Mesenchymal stem cell (in vitro differentiated cells and primary cell): ENCODE data around the gene ECM2.

Source experiments
- DNase-seq: peaks from one replicate; pipeline ENCODE4 v3.0.0-alpha.2; 2013
- H2AFZ ChIP-seq: one replicate; pipeline ENCODE4 v1.6.1; 2013; ENCODE audit warnings: low read depth, mild to moderate bottlenecking, control low read depth, inconsistent platforms, low read length, moderate library complexity
- H2AK5ac ChIP-seq: 2 replicates; pipeline ENCODE4 v1.6.1; 2013; ENCODE audit warnings: low read length, moderate library complexity, mild to moderate bottlenecking, inconsistent platforms; ENCODE audit not compliant: severe bottlenecking
- H2BK120ac ChIP-seq: one replicate; pipeline ENCODE4 v1.6.1; 2013; ENCODE audit warnings: low read depth, mild to moderate bottlenecking, inconsistent platforms, low read length, moderate library complexity
- H2BK12ac ChIP-seq, 2 experiments: one replicate each; pipeline ENCODE4 v1.6.1; 2013; ENCODE audit warnings: inconsistent platforms in 2 of 2, low read length in 2 of 2, mild to moderate bottlenecking in 2 of 2, moderate library complexity in 2 of 2, control low read depth in 1 of 2
- H2BK15ac ChIP-seq: one replicate; pipeline ENCODE4 v1.6.1; 2013; ENCODE audit warnings: mild to moderate bottlenecking, low read depth, inconsistent platforms; ENCODE audit not compliant: poor library complexity, severe bottlenecking
- H2BK5ac ChIP-seq: 2 replicates; pipeline ENCODE4 v1.6.1; 2013; ENCODE audit warnings: low read depth, mild to moderate bottlenecking, low read length, control low read depth, inconsistent platforms; ENCODE audit not compliant: poor library complexity, severe bottlenecking
- H3K14ac ChIP-seq, 2 experiments: one replicate each; pipeline ENCODE4 v1.6.1; 2013; ENCODE audit warnings: inconsistent platforms in 2 of 2, low read length in 2 of 2, control low read depth in 1 of 2, mild to moderate bottlenecking in 1 of 2, moderate library complexity in 1 of 2
- H3K18ac ChIP-seq, 2 experiments: one replicate each; pipeline ENCODE4 v1.6.1; 2013; ENCODE audit warnings: inconsistent platforms in 2 of 2, low read length in 2 of 2, control low read depth in 1 of 2, low read depth in 1 of 2, mild to moderate bottlenecking in 1 of 2
- H3K23ac ChIP-seq, 2 experiments: one replicate each; pipeline ENCODE4 v1.6.1; 2013; ENCODE audit warnings: inconsistent platforms in 2 of 2, low read length in 2 of 2, mild to moderate bottlenecking in 2 of 2, moderate library complexity in 2 of 2, control low read depth in 1 of 2
- H3K27ac ChIP-seq: 2 replicates; pipeline ENCODE4 v1.5.1; 2013; ENCODE audit warnings: mild to moderate bottlenecking, moderate library complexity, low read length, control low read depth, inconsistent platforms; ENCODE audit not compliant: poor library complexity, severe bottlenecking
- H3K27me3 ChIP-seq, 2 experiments: 2 replicates each; pipeline versions ENCODE4 v1.6.1 to v1.7.0; 2013; ENCODE audit warnings: low read length in 2 of 2, mild to moderate bottlenecking in 2 of 2, moderate library complexity in 2 of 2, control low read depth in 1 of 2, inconsistent platforms in 1 of 2; ENCODE audit not compliant: control insufficient read depth in 1 of 2, insufficient read depth in 1 of 2
- H3K36me3 ChIP-seq, 2 experiments: 2 replicates each; pipeline versions ENCODE4 v1.6.1 to v1.7.0; 2013; ENCODE audit warnings: low read length in 2 of 2, control low read depth in 1 of 2, inconsistent platforms in 1 of 2, low read depth in 1 of 2, mild to moderate bottlenecking in 1 of 2; ENCODE audit not compliant: insufficient read depth in 2 of 2, control insufficient read depth in 1 of 2
- H3K4ac ChIP-seq, 2 experiments: one replicate each; pipeline ENCODE4 v1.6.1; 2013; ENCODE audit warnings: inconsistent platforms in 2 of 2, low read length in 2 of 2, mild to moderate bottlenecking in 2 of 2, moderate library complexity in 2 of 2, control low read depth in 1 of 2, low read depth in 1 of 2
- H3K4me1 ChIP-seq: 2 replicates; pipeline ENCODE4 v1.6.1; 2013; ENCODE audit warnings: low read depth, low read length, control low read depth; ENCODE audit not compliant: control insufficient read depth, insufficient read depth
- H3K4me2 ChIP-seq: 2 replicates; pipeline ENCODE4 v1.6.1; 2013; ENCODE audit warnings: low read length, mild to moderate bottlenecking, inconsistent platforms; ENCODE audit not compliant: poor library complexity, severe bottlenecking
- H3K4me3 ChIP-seq, 2 experiments: 2 replicates each; pipeline versions ENCODE4 v1.5.1 to v1.7.0; 2013; ENCODE audit warnings: low read length in 2 of 2, mild to moderate bottlenecking in 2 of 2, control low read depth in 1 of 2, low read depth in 1 of 2; ENCODE audit not compliant: insufficient read depth in 1 of 2
- H3K79me1 ChIP-seq: replicated peaks from 2 replicates; pipeline ENCODE4 v1.6.1; 2013; ENCODE audit warnings: mild to moderate bottlenecking, control low read depth, low read length, inconsistent platforms; ENCODE audit not compliant: poor library complexity, severe bottlenecking
- H3K9ac ChIP-seq: 2 replicates; pipeline ENCODE4 v1.7.0; 2013; ENCODE audit warnings: mild to moderate bottlenecking, low read length, moderate library complexity
- H3K9me3 ChIP-seq: 2 replicates; pipeline ENCODE4 v1.7.0; 2013; ENCODE audit warnings: mild to moderate bottlenecking, low read length; ENCODE audit not compliant: control insufficient read depth
- H4K8ac ChIP-seq: one replicate; pipeline ENCODE4 v1.6.1; 2013; ENCODE audit warnings: inconsistent platforms, mild to moderate bottlenecking, low read length, moderate library complexity
- H4K91ac ChIP-seq: one replicate; pipeline ENCODE4 v1.6.1; 2013; ENCODE audit warnings: mild to moderate bottlenecking, low read length, inconsistent platforms
- WGBS: methylation state at CpG from one replicate; pipeline ENCODE4 v1.1.7; 2013; ENCODE audit warnings: mixed read lengths; 5-methylcytosine and 5-hydroxymethylcytosine counted together

The ECM2 gene

DNA sequence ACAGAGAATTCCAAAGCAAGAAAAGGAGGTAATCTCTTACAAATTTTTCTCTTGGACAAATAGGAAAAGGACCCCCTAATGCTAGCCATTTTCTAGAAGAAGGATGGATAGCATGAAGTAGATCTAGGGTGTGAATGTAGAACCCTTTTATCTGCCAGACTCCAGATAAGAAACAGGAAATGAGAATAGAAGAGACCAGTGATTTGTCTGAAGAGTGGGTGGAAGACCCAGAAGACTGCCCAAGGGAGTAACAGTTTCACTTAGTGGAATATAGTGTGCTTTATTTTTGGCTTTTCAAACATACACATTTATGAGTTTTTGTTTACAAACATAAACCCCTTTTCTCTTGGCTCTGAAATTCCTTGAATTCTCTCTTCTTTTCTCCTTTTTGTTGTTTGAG is 25.0 kb downstream of the ECM2 start:
- Histone ChIP-seq H3K4ac (no peak overlapping the region), H2BK12ac (no peak overlapping the region), H3K27ac (no peak overlapping the region), H3K27me3 (no peaks in the 10 kb centered on the region), H4K91ac (no peak overlapping the region), H3K18ac (no peak overlapping the region), H3K4me2 (no peak overlapping the region), H3K23ac (no peak overlapping the region), H3K4me3 (no peak overlapping the region), H2BK15ac (no peak overlapping the region), H2AK5ac (no peak overlapping the region), H3K9ac (no peak overlapping the region), H3K36me3 (peaks cover 0 to 3% of the 10 kb centered on the region in 2 experiments), H3K9me3 (no peaks in the 10 kb centered on the region), H2BK5ac (no peak overlapping the region), H4K8ac (no peak overlapping the region), H2BK120ac (no peak overlapping the region), H3K4me1 (peaks cover 6% of the 10 kb centered on the region), H3K79me1 (no peaks in the 10 kb centered on the region), H2AFZ (no peak overlapping the region), H3K14ac (no peak overlapping the region)
- DNase-seq, result no peak

DNA sequence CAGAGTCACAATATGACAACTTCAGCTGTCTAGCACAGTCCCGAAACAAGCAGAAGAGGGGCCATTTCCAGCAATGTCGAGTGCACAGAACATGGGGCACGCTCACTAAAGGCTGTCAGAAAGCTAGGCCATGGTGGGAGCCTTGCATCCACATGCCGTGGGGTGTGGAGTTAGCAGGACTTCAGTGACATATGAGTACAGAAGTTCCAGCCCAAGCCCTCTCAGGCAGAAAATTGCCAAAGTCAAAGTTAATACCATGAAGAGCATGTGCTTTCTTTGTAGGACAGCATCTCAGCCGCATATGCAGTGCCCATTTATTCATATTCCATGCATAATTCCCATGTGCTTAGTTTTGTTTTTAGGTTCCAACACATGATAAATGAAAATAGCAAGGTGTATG is 26.7 kb downstream of the ECM2 start:
- no peak overlapping the region for H3K14ac ChIP-seq
- no peak overlapping the region for H3K4me2 ChIP-seq
- no peak overlapping the region for H2BK5ac ChIP-seq
- no peaks in the 10 kb centered on the region for H3K36me3 ChIP-seq
- no peak overlapping the region for H2AFZ ChIP-seq
- 95% methylated on average over 4 of the region's 5 CpGs for WGBS
- H2BK15ac ChIP-seq, result no peak overlapping the region
- no peak for DNase-seq
- no peak overlapping the region for H3K4me3 ChIP-seq
- no peak overlapping the region for H3K9ac ChIP-seq
- no peak overlapping the region for H3K27ac ChIP-seq
- peaks cover 6% of the 10 kb centered on the region for H3K4me1 ChIP-seq
- H2BK12ac ChIP-seq, result no peak overlapping the region
- no peak overlapping the region for H4K8ac ChIP-seq
- H3K4ac ChIP-seq, result no peak overlapping the region
- no peaks in the 10 kb centered on the region for H3K27me3 ChIP-seq
- H2BK120ac ChIP-seq, result no peak overlapping the region
- H4K91ac ChIP-seq, result no peak overlapping the region
- H2AK5ac ChIP-seq, result no peak overlapping the region
- no peak overlapping the region for H3K23ac ChIP-seq
- H3K18ac ChIP-seq, result no peak overlapping the region
- H3K9me3 ChIP-seq, result no peaks in the 10 kb centered on the region
- no peaks in the 10 kb centered on the region for H3K79me1 ChIP-seq

DNA sequence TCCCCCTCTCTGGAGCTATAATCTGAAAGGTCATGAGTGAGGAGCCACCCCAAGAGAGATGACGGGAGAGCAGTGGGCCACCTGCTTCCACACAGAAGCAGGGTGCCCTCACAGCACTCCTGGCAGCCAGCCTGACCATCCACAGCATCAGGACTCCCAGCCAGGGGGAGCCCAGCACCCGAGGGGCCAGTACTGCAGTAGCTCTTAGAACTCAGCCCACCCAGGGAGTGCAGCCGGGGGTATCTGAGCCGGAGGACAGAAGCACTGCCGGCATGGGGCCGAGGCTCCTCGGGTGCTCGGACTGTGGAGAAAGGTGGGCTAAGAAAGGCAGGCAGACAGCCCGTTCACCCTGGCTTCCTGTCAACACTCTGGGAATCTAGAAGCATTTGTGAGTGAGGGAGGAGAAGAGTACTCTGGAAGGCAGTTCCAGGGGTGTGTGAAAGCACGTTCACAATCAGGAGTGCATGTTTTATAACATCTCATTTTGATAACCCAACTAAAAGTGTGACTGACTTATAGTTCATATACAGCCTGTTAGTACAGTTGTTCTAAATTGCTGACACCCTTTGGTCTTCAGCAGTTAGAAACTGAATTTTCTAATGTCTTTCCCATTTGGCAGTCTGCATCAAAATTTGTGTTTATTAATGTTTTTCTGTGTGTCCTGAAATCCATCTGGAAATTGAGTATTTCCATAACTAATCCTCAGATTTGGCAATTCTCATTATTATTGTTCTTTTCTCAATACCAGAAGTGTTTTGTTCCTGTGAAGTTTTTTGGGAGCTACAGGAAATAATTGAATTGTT is 27.6 kb downstream of the ECM2 start:
- Histone ChIP-seq H3K36me3 (no peaks in the 10 kb centered on the region), H3K18ac (no peak overlapping the region), H4K8ac (peak overlapping the region; percentile 27), H3K27ac (no peak overlapping the region), H2BK15ac (no peak overlapping the region), H3K23ac (no peak overlapping the region), H2AFZ (no peak overlapping the region), H3K4me3 (peak overlapping the region in 1 of 2 experiments; percentile 13), H3K4ac (no peak overlapping the region), H3K27me3 (no peaks in the 10 kb centered on the region), H3K4me1 (peaks cover 6% of the 10 kb centered on the region), H3K9ac (peak overlapping the region; percentile 91), H4K91ac (peak overlapping the region; percentile 45), H2BK5ac (no peak overlapping the region), H2AK5ac (no peak overlapping the region), H2BK12ac (no peak overlapping the region), H3K9me3 (no peaks in the 10 kb centered on the region), H3K14ac (no peak overlapping the region), H3K4me2 (no peak overlapping the region), H3K79me1 (no peaks in the 10 kb centered on the region), H2BK120ac (no peak overlapping the region)
- no peak for DNase-seq
- 89% methylated on average over 9 of the region's 10 CpGs for WGBS

DNA sequence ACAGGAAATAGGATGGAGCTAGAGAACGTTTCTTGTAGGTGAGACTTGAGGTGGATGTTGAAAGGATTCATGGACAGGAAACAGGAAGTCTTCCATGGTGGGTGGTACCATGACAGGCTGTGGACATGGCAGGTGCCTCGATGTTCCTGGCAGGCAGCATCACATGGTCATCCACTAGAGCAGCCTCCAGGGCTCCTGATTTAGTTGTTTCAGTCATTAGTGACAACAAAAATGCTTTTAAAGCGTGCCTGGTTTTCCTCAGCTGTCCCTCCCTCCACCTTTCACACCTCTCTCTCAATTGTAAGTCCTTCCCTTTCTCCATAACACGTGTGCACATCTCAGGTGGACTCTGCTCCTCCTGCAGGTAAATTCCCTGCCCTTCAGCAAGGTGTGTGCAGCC is 28.3 kb downstream of the ECM2 start:
- H2AK5ac ChIP-seq, result no peak overlapping the region
- no peak overlapping the region for H3K14ac ChIP-seq
- no peak overlapping the region for H2BK15ac ChIP-seq
- H3K9me3 ChIP-seq, result no peaks in the 10 kb centered on the region
- no peak overlapping the region for H3K23ac ChIP-seq
- no peak overlapping the region for H2AFZ ChIP-seq
- no peak overlapping the region for H2BK120ac ChIP-seq
- 56% methylated on average over 4 of the region's 4 CpGs for WGBS
- no peaks in the 10 kb centered on the region for H3K36me3 ChIP-seq
- H2BK5ac ChIP-seq, result no peak overlapping the region
- H4K8ac ChIP-seq, result peak overlapping the region; percentile 67
- H3K4me3 ChIP-seq, result peak overlapping the region in 1 of 2 experiments; percentile 13
- H3K4me1 ChIP-seq, result peaks cover 1% of the 10 kb centered on the region
- H3K27me3 ChIP-seq, result no peaks in the 10 kb centered on the region
- no peak for DNase-seq
- no peak overlapping the region for H4K91ac ChIP-seq
- H2BK12ac ChIP-seq, result no peak overlapping the region
- no peak overlapping the region for H3K4ac ChIP-seq
- H3K18ac ChIP-seq, result no peak overlapping the region
- H3K4me2 ChIP-seq, result no peak overlapping the region
- no peak overlapping the region for H3K27ac ChIP-seq
- H3K9ac ChIP-seq, result peak overlapping the region; percentile 91
- no peaks in the 10 kb centered on the region for H3K79me1 ChIP-seq
